ENCODE data around the gene TLDC2. TPM values are rescaled to one million over a fixed set of nuclear protein-coding genes. Genes with fewer than 3 reads are reported as not detected.
A peak's percentile ranks its signal among the peaks of the same experiment; 100 is the strongest.

Gene TLDC2
- total RNA-seq, 1 donor from 2014 or later: not detected

GRCh38 chr20:36885356-36885755, 9.4 kb downstream of the TLDC2 start:
- Mint-ChIP-seq H3K27ac (ENCODE audit: unreplicated experiment) (no peak overlapping the region), H3K36me3 (ENCODE audit: low read depth, unreplicated experiment) (peaks cover 3% of the 10 kb centered on the region), H3K27me3 (ENCODE audit: low read depth, unreplicated experiment) (peaks cover 15% of the 10 kb centered on the region), H3K4me3 (ENCODE audit: unreplicated experiment) (no peak overlapping the region), H3K9me3 (ENCODE audit: unreplicated experiment) (no peaks in the 10 kb centered on the region), H3K4me1 (ENCODE audit: low read depth, unreplicated experiment) (peaks cover 7% of the 10 kb centered on the region)
- Histone ChIP-seq H3K36me3 (ENCODE audit: insufficient read depth, low read length) (no peaks in the 10 kb centered on the region), H3K79me2 (ENCODE audit: insufficient read depth, low read length) (no peaks in the 10 kb centered on the region), H3K4me2 (ENCODE audit: low read length) (no peak overlapping the region), H3K4me3 (ENCODE audit: insufficient read depth, low read depth, low read length) (no peak overlapping the region), H3K9ac (ENCODE audit: low read length) (no peak overlapping the region), H3K9me3 (ENCODE audit: insufficient read depth, low read depth, low read length) (no peaks in the 10 kb centered on the region), H4K20me1 (ENCODE audit: insufficient read depth, low read length) (no peaks in the 10 kb centered on the region), H3K4me1 (ENCODE audit: insufficient read depth, low read length) (no peaks in the 10 kb centered on the region), H2AFZ (ENCODE audit: low read depth, low read length) (no peak overlapping the region), H3K27me3 (ENCODE audit: insufficient read depth, low read length) (no peaks in the 10 kb centered on the region), H3K27ac (ENCODE audit: low read depth, low read length) (no peak overlapping the region)
- FAIRE-seq: no peak
- no peak for DNase-seq (ENCODE audit: low read depth)
- TF ChIP-seq EZH2 (IDR thresholded peaks at IDR 0.05; ENCODE audit: insufficient read depth, low read length) (no peak), CTCF (IDR thresholded peaks at IDR 0.05; ENCODE audit: insufficient read depth, low read depth, low read length) (no peak)

DNA sequence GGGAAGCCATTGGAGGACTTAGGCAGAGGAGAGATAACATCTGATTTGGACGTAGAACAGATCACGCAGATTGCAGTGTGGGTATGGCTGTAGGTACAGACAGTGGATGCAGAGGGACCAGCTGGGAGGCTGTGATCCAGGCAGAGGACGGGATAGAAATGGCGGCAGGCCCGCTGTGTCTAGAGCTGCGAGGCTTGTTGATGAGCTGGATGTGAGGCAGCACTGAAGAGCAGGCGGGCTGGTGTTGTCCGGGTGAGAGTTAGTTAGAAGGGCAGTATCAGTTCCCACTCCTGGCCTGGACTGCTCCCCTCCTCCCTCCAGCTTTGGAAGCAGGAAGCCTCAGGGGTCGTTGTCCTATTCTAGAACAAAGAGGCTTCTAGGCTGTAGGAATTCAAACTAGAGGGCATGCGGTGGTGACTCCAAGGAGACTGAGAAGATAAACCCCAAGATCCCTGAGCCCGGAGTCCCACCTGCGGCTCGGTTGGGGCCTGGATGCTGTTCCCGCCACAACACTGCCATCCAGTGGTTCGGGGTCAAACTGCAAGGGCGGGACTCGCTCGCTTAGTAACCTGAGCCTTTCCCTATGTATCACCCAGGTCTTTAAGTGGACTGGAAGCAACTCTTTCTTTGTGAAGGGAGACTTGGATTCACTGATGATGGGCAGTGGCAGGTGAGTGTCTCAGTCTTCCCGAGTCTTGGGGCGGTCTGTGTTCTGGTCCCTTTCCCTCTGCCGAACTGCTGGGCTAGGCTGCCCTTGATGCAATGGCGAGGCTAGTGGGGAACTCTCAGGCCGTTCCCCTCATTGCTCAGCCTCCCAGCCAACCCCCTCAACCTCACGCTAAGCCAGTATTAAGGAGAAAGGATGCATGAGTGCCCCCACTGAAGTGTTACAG, 11.2 kb downstream of the TLDC2 start:
- H3K4me1 ChIP-seq (ENCODE audit: insufficient read depth, low read length): no peaks in the 10 kb centered on the region
- Mint-ChIP-seq H3K27ac (ENCODE audit: unreplicated experiment) (peak overlapping the region; percentile 20), H3K4me1 (ENCODE audit: low read depth, unreplicated experiment) (peaks cover 7% of the 10 kb centered on the region), H3K9me3 (ENCODE audit: unreplicated experiment) (no peaks in the 10 kb centered on the region), H3K36me3 (ENCODE audit: low read depth, unreplicated experiment) (peaks cover 9% of the 10 kb centered on the region), H3K4me3 (ENCODE audit: unreplicated experiment) (no peak overlapping the region), H3K27me3 (ENCODE audit: low read depth, unreplicated experiment) (peaks cover 7% of the 10 kb centered on the region)
- H3K36me3 ChIP-seq (ENCODE audit: insufficient read depth, low read length): no peaks in the 10 kb centered on the region
- no peak overlapping the region for H3K9ac ChIP-seq (ENCODE audit: low read length)
- no peak overlapping the region for H3K27ac ChIP-seq (ENCODE audit: low read depth, low read length)
- H2AFZ ChIP-seq (ENCODE audit: low read depth, low read length): peak overlapping the region; percentile 76
- H3K4me2 ChIP-seq (ENCODE audit: low read length): peak overlapping the region; percentile 64
- DNase-seq (ENCODE audit: low read depth) (peak; percentile 42), FAIRE-seq (no peak)
- no peaks in the 10 kb centered on the region for H3K27me3 ChIP-seq (ENCODE audit: insufficient read depth, low read length)
- no peaks in the 10 kb centered on the region for H3K79me2 ChIP-seq (ENCODE audit: insufficient read depth, low read length)
- no peaks in the 10 kb centered on the region for H3K9me3 ChIP-seq (ENCODE audit: insufficient read depth, low read depth, low read length)
- no peaks in the 10 kb centered on the region for H4K20me1 ChIP-seq (ENCODE audit: insufficient read depth, low read length)
- TF ChIP-seq CTCF (IDR thresholded peaks at IDR 0.05; ENCODE audit: insufficient read depth, low read depth, low read length): peak; percentile 94
- TF ChIP-seq EZH2 (IDR thresholded peaks at IDR 0.05; ENCODE audit: insufficient read depth, low read length): no peak
- no peak overlapping the region for H3K4me3 ChIP-seq (ENCODE audit: insufficient read depth, low read depth, low read length)

DNA sequence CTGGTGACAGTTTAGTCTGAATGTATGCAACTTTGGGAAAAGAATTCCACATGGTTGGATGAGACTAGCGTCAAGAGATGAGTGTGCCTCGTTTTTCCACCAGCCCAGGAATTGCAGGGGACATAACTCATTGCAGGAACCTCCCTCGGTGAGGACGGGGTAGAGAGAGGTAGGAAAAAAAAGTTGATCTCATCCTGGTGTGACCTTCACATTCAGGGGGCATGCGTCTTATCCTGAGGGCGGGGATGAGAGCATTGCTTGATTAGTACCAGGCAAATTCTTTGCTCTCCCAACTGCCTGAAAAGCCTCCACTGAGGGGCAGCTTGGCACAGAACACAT, 11.8 kb downstream of the TLDC2 start:
- H3K4me2 ChIP-seq (ENCODE audit: low read length): peak overlapping the region; percentile 64
- peak overlapping the region; percentile 34 for H3K27ac Mint-ChIP-seq (ENCODE audit: unreplicated experiment)
- peaks cover 12% of the 10 kb centered on the region for H3K36me3 Mint-ChIP-seq (ENCODE audit: low read depth, unreplicated experiment)
- no peaks in the 10 kb centered on the region for H3K79me2 ChIP-seq (ENCODE audit: insufficient read depth, low read length)
- TF ChIP-seq CTCF (IDR thresholded peaks at IDR 0.05; ENCODE audit: insufficient read depth, low read depth, low read length) (no peak), EZH2 (IDR thresholded peaks at IDR 0.05; ENCODE audit: insufficient read depth, low read length) (no peak)
- no peak overlapping the region for H3K4me3 Mint-ChIP-seq (ENCODE audit: unreplicated experiment)
- H4K20me1 ChIP-seq (ENCODE audit: insufficient read depth, low read length): no peaks in the 10 kb centered on the region
- peak overlapping the region; percentile 28 for H2AFZ ChIP-seq (ENCODE audit: low read depth, low read length)
- peaks cover 4% of the 10 kb centered on the region for H3K27me3 Mint-ChIP-seq (ENCODE audit: low read depth, unreplicated experiment)
- H3K9ac ChIP-seq (ENCODE audit: low read length): no peak overlapping the region
- no peaks in the 10 kb centered on the region for H3K27me3 ChIP-seq (ENCODE audit: insufficient read depth, low read length)
- no peaks in the 10 kb centered on the region for H3K4me1 ChIP-seq (ENCODE audit: insufficient read depth, low read length)
- H3K4me3 ChIP-seq (ENCODE audit: insufficient read depth, low read depth, low read length): no peak overlapping the region
- no peak overlapping the region for H3K27ac ChIP-seq (ENCODE audit: low read depth, low read length)
- DNase-seq (ENCODE audit: low read depth) (no peak), FAIRE-seq (no peak)
- peaks cover 7% of the 10 kb centered on the region for H3K4me1 Mint-ChIP-seq (ENCODE audit: low read depth, unreplicated experiment)
- H3K9me3 ChIP-seq (ENCODE audit: insufficient read depth, low read depth, low read length): no peaks in the 10 kb centered on the region
- no peaks in the 10 kb centered on the region for H3K36me3 ChIP-seq (ENCODE audit: insufficient read depth, low read length)
- H3K9me3 Mint-ChIP-seq (ENCODE audit: unreplicated experiment): no peaks in the 10 kb centered on the region

Data from astrocyte (in vitro differentiated cells and primary cell).